Measurements from ENCODE around the gene CCDC192.

Gene CCDC192

GRCh38 chr5:127975961-127976360 lies 272.8 kb downstream of the CCDC192 start:
- no peak for DNase-seq

DNA sequence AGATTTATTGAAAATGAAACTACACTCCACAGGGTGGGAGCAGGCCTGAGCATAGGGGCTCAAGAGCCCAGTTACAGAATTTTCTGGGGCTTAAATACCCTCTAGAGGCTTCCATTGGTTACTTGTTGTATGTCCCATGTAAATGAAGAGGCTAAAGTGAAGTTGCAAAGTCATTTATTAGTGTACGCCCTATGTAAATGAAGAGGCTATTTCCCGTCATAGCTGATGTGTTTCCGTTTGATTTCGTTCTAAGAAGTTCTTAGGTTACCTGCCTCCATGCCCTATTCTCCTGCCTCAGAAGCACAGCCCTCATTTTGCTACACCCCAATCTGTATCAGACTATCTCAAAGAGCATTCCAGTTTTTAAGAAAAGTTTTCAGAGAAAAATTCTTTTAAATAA lies 273.3 kb downstream of the CCDC192 start:
- no peak for DNase-seq

DNA sequence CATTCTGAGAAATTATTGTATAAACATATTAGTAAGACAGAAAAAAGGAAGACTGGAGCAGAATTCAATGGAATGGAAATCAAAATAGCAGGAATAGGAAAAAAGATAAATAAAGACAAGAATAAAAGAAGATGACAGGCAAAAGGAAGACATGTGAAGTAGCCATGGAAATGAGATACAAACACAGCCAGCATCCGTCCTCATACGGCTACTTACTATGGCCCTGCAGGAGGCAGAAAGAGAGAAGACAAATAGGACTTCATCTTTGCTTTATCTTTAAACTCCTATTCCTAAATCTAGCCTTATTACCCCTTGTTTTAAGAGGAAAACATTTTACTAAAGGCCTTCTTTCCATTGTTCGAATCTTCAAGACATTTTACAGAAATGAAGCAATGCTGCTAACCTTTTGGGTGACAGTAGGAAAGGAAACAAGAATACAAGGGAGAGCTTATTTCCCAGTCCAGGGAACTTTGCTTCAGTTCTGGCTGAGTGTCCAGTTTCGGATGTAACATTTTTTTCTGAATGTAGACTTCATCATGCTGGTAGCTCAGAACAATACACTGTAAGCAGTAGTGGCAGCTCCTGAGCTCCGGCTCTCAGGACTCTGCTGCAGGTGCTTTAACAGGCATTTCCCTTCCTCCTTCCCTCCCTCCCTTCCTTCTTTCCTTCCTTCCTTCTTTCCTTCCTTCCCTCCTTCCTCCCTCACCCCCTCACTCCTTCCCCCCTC lies 274.0 kb downstream of the CCDC192 start:
- no peak for DNase-seq

- no peak for DNase-seq
Measured at GRCh38 chr5:127978738-127979300, 275.6 kb downstream of the CCDC192 start.

DNA sequence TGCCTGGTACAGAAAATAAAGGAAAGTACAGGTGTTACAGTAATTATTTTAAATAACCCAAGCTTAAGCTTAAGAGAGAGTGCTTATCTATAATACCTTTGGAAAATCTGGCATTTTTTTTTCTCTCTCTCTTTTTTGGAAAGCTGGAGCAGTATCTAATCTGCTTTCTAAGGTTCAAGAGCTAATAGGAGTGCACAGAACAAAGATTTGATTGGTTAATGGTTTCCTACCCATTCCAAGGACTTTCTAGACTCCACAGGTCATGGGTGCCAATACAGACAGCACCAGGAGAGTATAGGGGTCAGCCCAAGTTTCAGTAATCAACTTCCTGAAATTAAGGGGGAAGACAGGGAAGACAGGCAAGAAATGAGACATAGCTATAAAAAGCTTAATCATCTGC lies 276.3 kb downstream of the CCDC192 start:
- no peak for DNase-seq

GRCh38 chr5:127980843-127981242 lies 277.7 kb downstream of the CCDC192 start:
- no peak for DNase-seq

GRCh38 chr5:127981498-127981897 lies 278.3 kb downstream of the CCDC192 start:
- DNase-seq = no peak

GRCh38 chr5:127985811-127986325 lies 282.7 kb downstream of the CCDC192 start:
- DNase-seq = no peak

DNA sequence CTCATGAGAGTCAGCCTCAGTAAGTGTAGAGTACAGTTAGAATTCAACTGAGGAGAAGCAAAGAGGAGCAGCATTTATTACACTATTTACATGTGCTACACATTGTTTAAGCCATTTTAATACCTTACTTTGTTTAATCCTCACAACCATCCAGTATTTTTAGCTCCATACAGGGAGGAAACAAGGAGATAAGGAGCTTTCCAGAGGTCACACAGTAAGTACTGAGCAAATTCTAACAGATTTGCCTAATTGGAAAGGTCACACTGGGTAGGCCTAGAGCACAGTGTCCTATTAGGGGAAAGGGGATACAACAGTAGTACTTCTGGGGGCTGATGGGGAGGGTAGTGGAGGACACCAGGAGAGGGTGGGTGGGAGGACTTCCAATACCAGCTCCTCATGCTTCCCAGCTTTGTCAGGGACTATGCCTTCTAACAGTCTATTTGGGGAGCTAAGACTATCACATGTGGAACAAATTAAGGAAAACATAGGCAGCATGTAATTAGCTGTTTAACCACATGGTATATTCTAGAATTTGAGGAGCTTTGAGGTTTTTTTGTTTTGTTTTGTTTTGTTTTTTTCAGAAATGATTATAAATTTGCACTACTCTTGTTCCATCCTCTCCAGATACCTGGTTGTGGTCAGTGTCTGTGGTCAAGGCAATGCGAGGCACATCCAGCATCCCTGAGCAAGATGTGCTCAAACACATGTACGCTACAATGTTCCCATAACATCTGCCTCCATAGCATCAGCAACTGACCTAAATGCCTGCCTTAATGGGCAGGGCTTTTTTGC lies 284.4 kb downstream of the CCDC192 start:
- no peak for DNase-seq

DNA sequence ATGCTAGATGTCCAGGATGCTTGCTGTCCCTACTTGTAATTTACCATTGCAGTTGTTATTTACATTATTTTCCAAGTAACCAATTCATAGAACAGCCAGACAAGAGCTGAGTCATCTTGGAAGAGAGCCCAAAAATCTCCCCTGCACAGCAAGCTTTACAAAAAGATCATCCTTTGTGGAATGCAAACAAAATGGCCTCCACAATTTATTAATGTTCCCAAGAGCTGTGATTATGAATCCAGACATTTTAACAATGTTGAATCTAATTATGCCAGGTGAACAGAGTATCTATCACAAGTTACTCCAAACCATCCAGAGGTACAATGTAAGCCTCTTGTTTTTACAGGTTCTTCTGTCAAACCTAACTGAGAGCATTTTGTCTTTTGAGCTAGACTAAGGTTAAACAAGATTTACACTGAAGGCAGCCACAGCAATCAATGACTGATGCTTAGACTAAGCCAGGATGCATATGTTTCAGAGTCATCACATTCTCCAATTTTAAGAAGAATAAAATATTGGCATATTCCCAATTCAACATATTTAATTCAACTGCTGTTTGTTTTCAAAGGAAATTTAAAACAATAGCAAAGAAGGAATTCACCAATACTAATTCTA lies 285.1 kb downstream of the CCDC192 start:
- DNase-seq = no peak
